IPS DF 6.9 (cell line): Measurements from ENCODE around the gene EID3.
"Not testable (repeated sequence)": the region's sequence is repeated elsewhere in the genome, so short reads cannot be mapped to it uniquely, and the experiment has no call there.

Experiments
- DNase-seq: peaks from one replicate; pipeline ENCODE4 v3.0.0-alpha.2; 2013; ENCODE audit warnings: low read depth, low spot score
- H3K27ac ChIP-seq: one replicate; pipeline ENCODE4 v1.5.1; 2013; ENCODE audit warnings: low read length, control low read depth
- H3K27me3 ChIP-seq: 2 replicates; pipeline ENCODE4 v1.6.1; 2013; ENCODE audit warnings: mild to moderate bottlenecking, low read length; ENCODE audit not compliant: control insufficient read depth, insufficient read depth
- H3K36me3 ChIP-seq: 2 replicates; pipeline ENCODE4 v1.6.1; 2013; ENCODE audit warnings: low read length; ENCODE audit not compliant: control insufficient read depth, insufficient read depth
- H3K4me1 ChIP-seq: 2 replicates; pipeline ENCODE4 v1.6.1; 2013; ENCODE audit warnings: low read length; ENCODE audit not compliant: control insufficient read depth, insufficient read depth
- H3K4me3 ChIP-seq: 2 replicates; pipeline ENCODE4 v1.5.1; 2013; ENCODE audit warnings: mild to moderate bottlenecking, low read length
- H3K9me3 ChIP-seq: 2 replicates; pipeline ENCODE4 v1.6.1; 2013; ENCODE audit warnings: low read length, inconsistent platforms; ENCODE audit not compliant: control insufficient read depth, insufficient read depth
- WGBS: extraction: QIAGEN DNeasy Blood & Tissue Kit; methylation state at CpG from one replicate; pipeline ENCODE4 v1.1.7; 2013; ENCODE audit warnings: mixed read lengths, missing lambda C conversion rate; ENCODE audit not compliant: insufficient read length, insufficient coverage; 5-methylcytosine and 5-hydroxymethylcytosine counted together

Gene EID3

DNA sequence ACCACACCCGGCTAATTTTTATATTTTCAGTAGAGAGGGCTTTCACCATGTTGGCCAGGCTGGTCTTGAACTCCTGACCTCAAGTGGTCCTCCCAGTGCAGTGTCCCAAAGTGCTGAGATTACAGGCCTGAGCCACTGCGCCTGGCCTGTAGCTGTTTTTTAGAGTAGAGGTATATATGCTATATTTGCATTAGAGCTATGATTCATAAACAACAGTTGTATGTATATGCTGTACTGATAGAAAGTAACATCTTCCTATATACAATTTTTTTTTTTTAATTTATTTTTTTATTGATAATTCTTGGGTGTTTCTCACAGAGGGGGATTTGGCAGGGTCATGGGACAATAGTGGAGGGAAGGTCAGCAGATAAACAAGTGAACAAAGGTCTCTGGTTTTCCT, 19.0 kb downstream of the EID3 start:
- no CpG with 5 or more reads among the region's 2 CpGs for WGBS
- not testable (repeated sequence) for H3K4me1 ChIP-seq

DNA sequence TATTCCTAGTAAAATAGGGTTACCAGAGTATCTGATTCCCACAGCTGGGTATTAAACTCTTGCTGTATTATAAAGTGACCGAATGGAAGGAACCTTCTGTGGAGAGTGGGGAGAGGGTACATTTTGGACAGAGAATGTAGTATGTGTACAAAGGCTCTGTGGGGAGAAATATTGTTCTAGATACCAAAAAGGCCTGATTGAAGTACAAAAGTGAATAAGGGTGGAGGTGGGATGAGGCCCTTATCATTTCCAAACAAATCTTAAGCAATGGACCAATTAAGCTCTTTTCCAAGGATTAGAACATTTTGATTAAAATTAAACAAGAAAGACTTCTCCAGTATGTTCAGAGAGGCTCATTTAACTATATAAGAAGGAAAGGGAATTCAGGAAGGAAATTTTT, 20.4 kb downstream of the EID3 start:
- no CpG with 5 or more reads among the region's 1 CpG for WGBS
- no peak overlapping the region for H3K27ac ChIP-seq
- peaks cover 20% of the 10 kb centered on the region for H3K36me3 ChIP-seq
- no peaks in the 10 kb centered on the region for H3K27me3 ChIP-seq
- DNase-seq: no peak
- H3K9me3 ChIP-seq: no peaks in the 10 kb centered on the region
- no peak overlapping the region for H3K4me3 ChIP-seq
- no peaks in the 10 kb centered on the region for H3K4me1 ChIP-seq

More for the DNA sequence above, 19.0 kb downstream of the EID3 start:
- peaks cover 17% of the 10 kb centered on the region for H3K36me3 ChIP-seq
- not testable (repeated sequence) for H3K27ac ChIP-seq, H3K4me3 ChIP-seq, H3K27me3 ChIP-seq, H3K9me3 ChIP-seq, DNase-seq

- H3K27me3 ChIP-seq, H3K27ac ChIP-seq, DNase-seq, H3K4me3 ChIP-seq, H3K9me3 ChIP-seq, H3K36me3 ChIP-seq, H3K4me1 ChIP-seq: not testable (repeated sequence)
- no CpG with 5 or more reads among the region's 6 CpGs for WGBS
Observed at GRCh38 chr12:104328278-104328677, 24.7 kb downstream of the EID3 start.

DNA sequence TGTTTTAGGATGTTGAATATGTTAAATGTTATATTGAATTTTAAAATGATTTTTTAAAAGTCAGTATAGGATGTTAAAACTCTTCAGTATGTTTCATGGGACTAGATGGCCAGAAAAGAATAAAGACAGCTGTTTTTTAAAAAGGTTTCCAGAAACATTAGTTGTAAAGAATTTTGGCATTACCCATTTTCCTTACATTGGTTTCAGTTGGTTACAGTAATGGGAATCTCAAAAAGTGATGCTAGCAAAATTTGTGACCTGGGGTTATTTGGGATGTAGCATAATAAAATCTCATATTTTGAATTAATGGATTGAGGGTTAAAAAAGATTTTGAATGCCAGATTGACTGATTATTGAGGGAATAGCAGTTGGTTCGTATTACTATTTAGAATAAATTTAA, 25.3 kb downstream of the EID3 start:
- peaks cover 5% of the 10 kb centered on the region; the same call in 1 of the 2 replicates for H3K36me3 ChIP-seq
- no peaks in the 10 kb centered on the region for H3K9me3 ChIP-seq
- no peak overlapping the region for H3K4me3 ChIP-seq

GRCh38 chr12:104329707-104330532, 26.4 kb downstream of the EID3 start:
- no CpG with 5 or more reads among the region's 5 CpGs for WGBS
- Histone ChIP-seq H3K4me1 (no peaks in the 10 kb centered on the region), H3K27me3 (no peaks in the 10 kb centered on the region), H3K36me3 (peaks cover 9% of the 10 kb centered on the region; the same call in 1 of the 2 replicates), H3K27ac (no peak overlapping the region), H3K9me3 (no peaks in the 10 kb centered on the region), H3K4me3 (no peak overlapping the region)
- no peak for DNase-seq

More for the DNA sequence above, 25.3 kb downstream of the EID3 start:
- Histone ChIP-seq H3K4me1 (no peaks in the 10 kb centered on the region), H3K27me3 (no peaks in the 10 kb centered on the region), H3K27ac (no peak overlapping the region)
- WGBS: no CpG with 5 or more reads among the region's 1 CpG
- DNase-seq: no peak

GRCh38 chr12:104331376-104331775, 27.8 kb downstream of the EID3 start:
- H3K9me3 ChIP-seq: no peaks in the 10 kb centered on the region
- no peaks in the 10 kb centered on the region for H3K4me1 ChIP-seq
- DNase-seq: no peak
- H3K36me3 ChIP-seq: peaks cover 9% of the 10 kb centered on the region; the same call in 1 of the 2 replicates
- no peak overlapping the region for H3K27ac ChIP-seq
- H3K4me3 ChIP-seq: no peak overlapping the region
- no peaks in the 10 kb centered on the region for H3K27me3 ChIP-seq
- WGBS: no CpG with 5 or more reads among the region's 2 CpGs

DNA sequence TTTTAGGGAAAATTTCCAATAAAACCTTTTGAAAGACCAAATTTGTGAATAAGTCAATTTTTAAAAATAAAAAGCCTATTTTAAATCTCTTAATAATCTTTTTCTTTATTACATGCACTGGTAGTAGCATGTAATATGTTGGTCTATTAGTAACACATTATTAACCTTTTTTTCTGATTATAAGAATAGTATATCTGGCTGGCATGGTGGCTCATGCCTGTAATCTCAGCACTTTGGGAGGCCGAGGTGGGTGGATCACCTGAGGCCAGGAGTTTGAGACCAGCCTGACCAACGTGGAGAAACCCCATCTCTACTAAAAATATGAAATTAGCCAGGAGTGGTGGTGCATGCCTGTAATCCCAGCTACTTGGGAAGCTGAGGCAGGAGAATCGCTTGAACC, 28.7 kb downstream of the EID3 start:
- not testable (repeated sequence) for DNase-seq, H3K36me3 ChIP-seq, H3K9me3 ChIP-seq, H3K27ac ChIP-seq, H3K4me3 ChIP-seq, H3K4me1 ChIP-seq, H3K27me3 ChIP-seq
- no CpG with 5 or more reads among the region's 3 CpGs for WGBS

DNA sequence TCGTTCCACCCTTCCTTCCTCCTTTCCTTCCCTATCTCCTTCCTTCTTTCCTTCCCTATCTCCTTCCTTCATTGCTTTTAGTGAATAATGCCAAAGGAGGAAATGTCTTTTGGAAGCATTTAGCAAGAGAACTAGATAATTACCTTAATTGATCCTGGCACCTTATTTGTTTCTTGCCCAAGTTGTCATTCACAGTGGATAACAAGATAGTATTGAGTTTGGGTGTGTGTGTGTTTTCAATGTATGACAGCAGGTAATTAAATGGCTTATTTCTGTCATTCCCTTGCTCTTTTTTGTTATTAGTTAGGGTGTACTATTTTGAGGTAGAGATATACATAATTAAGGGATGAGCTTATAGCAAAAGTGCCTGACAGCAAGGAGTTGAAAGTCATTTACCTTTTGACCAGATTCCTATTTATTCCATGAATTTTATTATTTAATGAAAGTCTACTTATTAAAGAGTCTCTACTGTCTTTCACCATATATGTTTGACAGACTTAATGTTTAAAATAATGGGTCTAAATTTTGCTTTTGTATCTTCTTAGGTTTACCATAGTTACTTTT, 30.2 kb downstream of the EID3 start:
- H3K36me3 ChIP-seq: peaks cover 4% of the 10 kb centered on the region; the same call in 1 of the 2 replicates

DNA sequence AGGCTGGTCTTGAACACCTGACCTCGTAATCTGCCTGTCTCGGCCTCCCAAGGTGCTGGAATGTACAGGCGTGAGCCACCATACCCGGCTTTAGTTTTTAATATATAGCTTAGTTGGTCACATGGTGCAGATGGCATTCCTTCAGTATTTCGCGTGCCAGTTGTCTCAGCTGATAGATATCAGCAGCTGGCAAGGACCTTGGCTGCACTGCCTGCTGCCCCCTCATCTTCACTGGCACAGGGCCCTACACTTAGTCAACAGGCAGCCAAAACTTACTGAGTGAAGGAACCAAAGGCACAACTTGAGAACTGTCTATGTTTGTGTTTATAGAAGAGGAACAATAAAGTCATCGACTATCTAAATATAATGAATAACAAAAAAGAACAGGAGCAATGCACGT, 31.0 kb downstream of the EID3 start:
- peaks cover 9% of the 10 kb centered on the region; the same call in 1 of the 2 replicates for H3K36me3 ChIP-seq
- no peak overlapping the region for H3K27ac ChIP-seq
- DNase-seq: no peak
- H3K4me1 ChIP-seq: no peaks in the 10 kb centered on the region
- no peak overlapping the region for H3K4me3 ChIP-seq
- no peaks in the 10 kb centered on the region for H3K9me3 ChIP-seq
- no peaks in the 10 kb centered on the region for H3K27me3 ChIP-seq
- no CpG with 5 or more reads among the region's 8 CpGs for WGBS

More for the DNA sequence above, 30.2 kb downstream of the EID3 start:
- Histone ChIP-seq H3K27me3 (no peaks in the 10 kb centered on the region), H3K4me3 (no peak overlapping the region), H3K9me3 (no peaks in the 10 kb centered on the region), H3K4me1 (no peaks in the 10 kb centered on the region), H3K27ac (no peak overlapping the region)
- no peak for DNase-seq
- no CpG with 5 or more reads among the region's 1 CpG for WGBS

GRCh38 chr12:104336115-104336514, 32.6 kb downstream of the EID3 start:
- H3K4me3 ChIP-seq: no peak overlapping the region
- no peaks in the 10 kb centered on the region for H3K4me1 ChIP-seq
- no peaks in the 10 kb centered on the region for H3K27me3 ChIP-seq
- H3K27ac ChIP-seq: no peak overlapping the region
- no peak for DNase-seq
- no peaks in the 10 kb centered on the region for H3K9me3 ChIP-seq
- peaks cover 14% of the 10 kb centered on the region; the same call in 1 of the 2 replicates for H3K36me3 ChIP-seq
- no CpG with 5 or more reads among the region's 2 CpGs for WGBS
